ENCODE results near the gene LSM7.
"Not testable (repeated sequence)": the region's sequence is repeated elsewhere in the genome, so short reads cannot be mapped to it uniquely, and the experiment has no call there.

Gene LSM7

GRCh38 chr19:2288338-2288817 is 40.0 kb downstream of the LSM7 start:
- CTCF ChIA-PET = interaction anchor here (0.9 kb wide), 1 partner anchor 39 kb away, joined by 4 read pairs; the partner anchor contains the start of gene LSM7

GRCh38 chr19:2287585-2288337 is 40.6 kb downstream of the LSM7 start:
- no peak for TF ChIP-seq ELF4 (IDR thresholded peaks at IDR 0.05)
- no peak for TF ChIP-seq PKNOX1 (IDR thresholded peaks at IDR 0.05)
- no peak for TF ChIP-seq SP1 (IDR thresholded peaks at IDR 0.05)
- no peak for TF ChIP-seq ARNT (IDR thresholded peaks at IDR 0.05)
- TF ChIP-seq ZNF384 (IDR thresholded peaks at IDR 0.05) = no peak
- no peak for TF ChIP-seq FOXA1 (IDR thresholded peaks at IDR 0.05)
- no peak for DNase-seq (ENCODE audit: extremely low spot score)
- ChIA-PET POLR2A (interaction anchor here (0.9 to 1.5 kb wide), 2 partner anchors 13 to 17 kb away, joined by 3 to 4 read pairs; no protein-coding TSS in a partner anchor), CTCF (no interaction called here)

More at GRCh38 chr19:2288338-2288817, 40.0 kb downstream of the LSM7 start:
- no peak for DNase-seq (ENCODE audit: extremely low spot score)
- POLR2A ChIA-PET = interaction anchor here (0.9 to 1.5 kb wide), 2 partner anchors 14 to 18 kb away, joined by 3 to 4 read pairs; no protein-coding TSS in a partner anchor
- TF ChIP-seq HDGF (IDR thresholded peaks at IDR 0.05; ENCODE audit: borderline replicate concordance) (no peak), NFRKB (IDR thresholded peaks at IDR 0.05) (no peak), ARNT (IDR thresholded peaks at IDR 0.05) (no peak), L3MBTL2 (conservative IDR thresholded peaks at IDR 0.05) (no peak), BHLHE40 (IDR thresholded peaks at IDR 0.05; ENCODE audit: borderline replicate concordance) (no peak), CTBP1 (IDR thresholded peaks at IDR 0.05; ENCODE audit: borderline replicate concordance) (no peak), ELF4 (IDR thresholded peaks at IDR 0.05) (no peak), FOXK2 (IDR thresholded peaks at IDR 0.05) (no peak)

- POLR2A ChIA-PET = no interaction called here
- no peak for TF ChIP-seq L3MBTL2 (conservative IDR thresholded peaks at IDR 0.05)
- TF ChIP-seq ARNT (IDR thresholded peaks at IDR 0.05) = no peak
- no peak for TF ChIP-seq HDGF (IDR thresholded peaks at IDR 0.05; ENCODE audit: borderline replicate concordance)
- DNase-seq (ENCODE audit: extremely low spot score) = no peak
- CTCF ChIA-PET = no interaction called here
These were observed 41.8 kb downstream of the LSM7 start for GRCh38 chr19:2286402-2287140.

- no peak for DNase-seq (ENCODE audit: extremely low spot score)
- ChIA-PET POLR2A (no interaction called here), CTCF (no interaction called here)
- TF ChIP-seq ZNF384 (IDR thresholded peaks at IDR 0.05) (peak; percentile 77), CTBP1 (IDR thresholded peaks at IDR 0.05; ENCODE audit: borderline replicate concordance) (no peak), LEF1 (IDR thresholded peaks at IDR 0.05; ENCODE audit: borderline replicate concordance) (no peak)
These were observed 44.4 kb downstream of the LSM7 start for GRCh38 chr19:2283835-2284507.

- POLR2A ChIA-PET = no interaction called here
- no peak for DNase-seq (ENCODE audit: extremely low spot score)
- TF ChIP-seq FOXK2 (IDR thresholded peaks at IDR 0.05) = no peak
- TF ChIP-seq SUZ12 (IDR thresholded peaks at IDR 0.05) = no peak
- no peak for TF ChIP-seq FOXM1 (IDR thresholded peaks at IDR 0.05; ENCODE audit: borderline replicate concordance)
- no peak for TF ChIP-seq SP1 (IDR thresholded peaks at IDR 0.05)
- TF ChIP-seq NFRKB (IDR thresholded peaks at IDR 0.05) = no peak
- no peak for TF ChIP-seq TARDBP (IDR thresholded peaks at IDR 0.05)
- no peak for TF ChIP-seq PKNOX1 (IDR thresholded peaks at IDR 0.05)
- CTCF ChIA-PET = no interaction called here
These were observed 45.5 kb downstream of the LSM7 start for GRCh38 chr19:2282862-2283237.

- no peak for DNase-seq (ENCODE audit: extremely low spot score)
- TF ChIP-seq ZNF384 (IDR thresholded peaks at IDR 0.05) = no peak
- no peak for TF ChIP-seq FOXM1 (IDR thresholded peaks at IDR 0.05; ENCODE audit: borderline replicate concordance)
- no peak for TF ChIP-seq NFRKB (IDR thresholded peaks at IDR 0.05)
- ChIA-PET POLR2A (no interaction called here), CTCF (no interaction called here)
These were observed 46.1 kb downstream of the LSM7 start, which contains the start of gene PEAK3 for GRCh38 chr19:2282062-2282861. PEAK3 (minus strand) TSS chr19:2282175; CDS start chr19:2280931, 1,244 bp downstream.

GRCh38 chr19:2281265-2282061 is 46.9 kb downstream of the LSM7 start:
- CTCF ChIA-PET; DNase-seq (ENCODE audit: extremely low spot score); POLR2A ChIA-PET: not testable (repeated sequence)

Data from HEK293T (cell line).